Activated CD8-positive, alpha-beta memory T cell treated with anti-CD3 and anti-CD28 coated beads, Interleukin-2, amount 50 U/mL, for 1 hour (primary cell): ENCODE measurements around the gene ZNF839.
"Not testable (repeated sequence)": the region's sequence is repeated elsewhere in the genome, so short reads cannot be mapped to it uniquely, and the experiment has no call there.

ENCODE experiments used
- DNase-seq: peaks from one replicate; pipeline ENCODE4 v3.0.0-alpha.2; 2020; ENCODE audit errors: extremely low read depth

The ZNF839 gene

GRCh38 chr14:102314242-102315011 is 5.1 kb upstream of the ZNF839 start:
- DNase-seq: peak; percentile 43

- no peak for DNase-seq
Measured at GRCh38 chr14:102315121-102315520, 4.4 kb upstream of the ZNF839 start.

GRCh38 chr14:102316338-102316742 is 3.2 kb upstream of the ZNF839 start:
- no peak for DNase-seq

- DNase-seq: peak; percentile 81
Measured at GRCh38 chr14:102316743-102317563, 2.6 kb upstream of the ZNF839 start.

- DNase-seq: no peak
Measured at GRCh38 chr14:102317564-102318248, 1.8 kb upstream of the ZNF839 start.

- no peak for DNase-seq
Measured at GRCh38 chr14:102318781-102319276, 717 bp upstream of the ZNF839 start.

- DNase-seq: peak; percentile 22
Measured at GRCh38 chr14:102320033-102320660, 601 bp downstream of the ZNF839 start.

- no peak for DNase-seq
Measured at GRCh38 chr14:102320671-102321455, 1.3 kb downstream of the ZNF839 start.

- no peak for DNase-seq
Measured at GRCh38 chr14:102321456-102322422, 2.2 kb downstream of the ZNF839 start.

- no peak for DNase-seq
Measured at GRCh38 chr14:102323102-102323501, 3.6 kb downstream of the ZNF839 start.

- DNase-seq: no peak
Measured at GRCh38 chr14:102325791-102326345, 6.3 kb downstream of the ZNF839 start.

- no peak for DNase-seq
Measured at GRCh38 chr14:102326583-102326982, 7.0 kb downstream of the ZNF839 start.

GRCh38 chr14:102329381-102329780 is 9.8 kb downstream of the ZNF839 start:
- DNase-seq: not testable (repeated sequence)

- no peak for DNase-seq
Measured at GRCh38 chr14:102330806-102331205, 11.3 kb downstream of the ZNF839 start.

GRCh38 chr14:102333390-102333789 is 13.8 kb downstream of the ZNF839 start:
- no peak for DNase-seq

GRCh38 chr14:102333795-102334705 is 14.5 kb downstream of the ZNF839 start:
- no peak for DNase-seq

GRCh38 chr14:102335163-102335562 is 15.6 kb downstream of the ZNF839 start:
- no peak for DNase-seq

GRCh38 chr14:102338724-102339123 is 19.2 kb downstream of the ZNF839 start:
- DNase-seq: no peak
